PC-9 (cell line): ENCODE data around the gene TSNAX.

Source experiments
- CTCF ChIP-seq: fragments of 200-600 bp; sonication (generic); conservative IDR thresholded peaks from 2 replicates; pipeline ENCODE4 v1.6.1; 2017; ENCODE audit warnings: mixed run types, antibody characterized with exemption, mild to moderate bottlenecking, moderate library complexity
- EZH2 ChIP-seq: fragments of 200-600 bp; sonication (generic); IDR thresholded peaks from 2 replicates; pipeline ENCODE4 v1.8.0; 2017; ENCODE audit warnings: antibody characterized with exemption, low read depth

- peak; percentile 83 for TF ChIP-seq CTCF
- no peak for TF ChIP-seq EZH2
Measured at GRCh38 chr1:231603598-231604275, 75.3 kb downstream of the TSNAX start.
